ENCODE data around the gene HOXB13.
"Not testable (repeated sequence)": the region's sequence is repeated elsewhere in the genome, so short reads cannot be mapped to it uniquely, and the experiment has no call there.

Gene HOXB13

DNA sequence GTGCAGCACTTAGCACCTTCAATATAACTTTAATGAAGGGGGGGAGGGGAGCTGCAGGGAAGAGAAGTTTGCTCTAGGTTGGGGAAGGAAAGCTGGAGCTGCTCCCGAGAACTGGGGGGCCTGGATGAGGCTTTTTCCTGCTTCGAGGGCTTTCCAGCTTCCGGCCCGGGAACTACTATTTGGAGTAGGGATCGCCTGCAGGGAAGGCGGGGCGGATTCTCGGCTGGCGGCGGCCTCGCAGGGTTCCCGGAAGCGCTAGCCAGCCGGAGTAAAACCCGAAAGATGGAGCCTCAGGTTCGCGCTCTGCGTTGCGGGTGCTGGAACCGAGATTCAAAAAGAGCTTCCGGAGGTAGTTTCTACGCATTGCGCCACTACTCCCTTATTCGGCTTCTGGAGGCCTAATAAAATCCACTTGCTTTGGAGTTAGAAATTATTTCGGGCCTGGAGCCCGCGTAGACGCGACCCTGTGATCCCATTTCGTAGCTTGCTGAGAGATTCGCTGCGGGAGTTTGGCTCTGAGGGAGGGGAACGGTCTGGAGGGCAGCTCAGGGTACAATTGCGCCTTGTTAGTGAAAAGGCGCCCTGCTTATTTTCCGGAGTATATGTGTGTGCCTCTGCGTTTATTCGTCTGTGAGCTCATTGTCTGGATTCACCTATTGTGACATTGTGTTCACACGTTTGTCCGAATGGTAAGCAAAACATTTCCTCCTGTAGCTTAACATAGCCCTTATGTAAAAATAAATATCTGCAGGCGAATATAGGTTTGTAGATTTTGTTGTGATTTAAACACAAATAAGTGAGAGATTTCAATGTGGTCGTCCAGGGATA, 4.9 kb downstream of the HOXB13 start:
- H3K4me1 Mint-ChIP-seq = peaks cover 81% of the 10 kb centered on the region
- peaks cover 100% of the 10 kb centered on the region for H3K27me3 Mint-ChIP-seq
- DNase-seq (no peak), ATAC-seq (peak; percentile 41)
- peak overlapping the region in 1 of 2 donors; percentile 68 for H3K27ac Mint-ChIP-seq
- H3K4me3 Mint-ChIP-seq = peak overlapping the region; percentile 64 to 77
- H3K9me3 Mint-ChIP-seq = no peaks in the 10 kb centered on the region

DNA sequence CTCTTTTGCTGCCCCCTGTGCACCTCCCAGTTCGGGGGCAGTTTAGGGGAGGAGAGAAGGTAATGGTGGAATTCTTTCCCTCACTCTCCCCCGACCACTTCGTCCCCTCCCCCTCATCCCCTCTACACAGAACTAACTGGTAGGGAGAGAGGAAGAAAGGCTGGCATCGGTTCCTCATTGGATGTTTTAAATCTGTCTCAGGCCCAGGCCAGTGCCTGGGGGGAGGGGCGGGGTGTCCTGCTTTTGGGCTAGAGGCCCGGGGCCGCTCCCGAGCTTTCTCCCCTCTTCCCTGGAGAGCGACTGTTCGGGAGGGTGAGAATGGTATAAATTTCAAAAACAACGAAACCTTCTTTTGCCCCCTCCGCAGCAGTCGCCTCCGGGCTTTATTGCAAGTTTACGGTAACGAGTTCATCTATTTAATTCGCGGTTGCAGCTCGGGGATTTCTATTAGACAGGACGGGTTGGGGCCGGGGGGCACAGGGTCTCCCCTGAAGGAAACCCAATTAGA, 5.6 kb downstream of the HOXB13 start, which contains the start of gene PRAC2:
PRAC2 (plus strand) TSS at position 271 of the 508 bp plus-strand sequence. CDS start 1,226 bp downstream, outside the sequence.
- H3K27ac Mint-ChIP-seq = peak within 1 kb of the TSS in 1 of 2 donors; percentile 68
- ATAC-seq (no peak), DNase-seq (no peak)
- H3K9me3 Mint-ChIP-seq = no peaks in the 10 kb centered on the region
- H3K4me1 Mint-ChIP-seq = peaks cover 80% of the 10 kb centered on the region
- peaks cover 100% of the 10 kb centered on the region for H3K27me3 Mint-ChIP-seq
- H3K4me3 Mint-ChIP-seq = peak within 1 kb of the TSS; percentile 64 to 77

DNA sequence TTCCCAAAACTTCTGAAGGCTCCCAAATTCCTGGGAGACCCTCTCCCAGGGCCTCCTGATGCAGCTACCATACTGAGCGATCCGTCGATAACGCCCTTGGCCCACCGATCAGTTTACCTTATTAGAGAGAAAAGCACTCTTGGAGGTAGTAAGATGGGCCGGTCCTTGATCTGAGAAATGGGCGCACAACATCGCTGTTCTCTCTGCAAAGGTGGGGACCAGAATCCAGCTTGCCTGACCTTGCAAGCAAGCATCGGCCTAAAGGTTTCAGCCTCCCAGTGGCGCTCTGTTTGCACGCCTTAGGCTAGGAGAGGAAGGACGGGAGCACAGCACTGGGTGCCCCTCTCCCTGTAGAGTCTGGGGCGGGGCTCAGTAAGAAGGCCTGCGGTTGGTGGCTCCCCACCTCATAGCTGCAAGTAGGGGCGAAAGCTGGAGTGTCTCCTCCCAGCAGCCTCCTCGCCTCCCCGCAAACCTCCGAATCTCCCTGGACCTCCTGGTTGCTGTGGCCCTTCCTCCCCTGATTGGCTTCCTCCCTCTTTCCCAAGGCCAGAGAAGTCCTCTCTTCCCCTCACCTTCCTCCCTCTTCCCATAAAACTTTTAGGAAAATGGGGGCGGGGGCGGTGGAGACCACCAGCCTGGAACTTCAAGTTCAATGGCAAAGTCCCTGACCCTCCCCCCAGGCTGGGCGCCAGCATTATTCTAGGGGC, 6.2 kb downstream of the HOXB13 start, which contains the start of gene PRAC1:
PRAC1 (minus strand) TSS at position 318 of the 707 bp plus-strand sequence; CDS start at position 192, 126 bp downstream.
- H3K27ac Mint-ChIP-seq = no peak within 1 kb of the TSS
- ATAC-seq = no peak
- peaks cover 100% of the 10 kb centered on the region for H3K27me3 Mint-ChIP-seq
- no peak for DNase-seq
- H3K9me3 Mint-ChIP-seq = no peaks in the 10 kb centered on the region
- peaks cover 76% of the 10 kb centered on the region for H3K4me1 Mint-ChIP-seq
- H3K4me3 Mint-ChIP-seq = peak within 1 kb of the TSS; percentile 64 to 77

DNA sequence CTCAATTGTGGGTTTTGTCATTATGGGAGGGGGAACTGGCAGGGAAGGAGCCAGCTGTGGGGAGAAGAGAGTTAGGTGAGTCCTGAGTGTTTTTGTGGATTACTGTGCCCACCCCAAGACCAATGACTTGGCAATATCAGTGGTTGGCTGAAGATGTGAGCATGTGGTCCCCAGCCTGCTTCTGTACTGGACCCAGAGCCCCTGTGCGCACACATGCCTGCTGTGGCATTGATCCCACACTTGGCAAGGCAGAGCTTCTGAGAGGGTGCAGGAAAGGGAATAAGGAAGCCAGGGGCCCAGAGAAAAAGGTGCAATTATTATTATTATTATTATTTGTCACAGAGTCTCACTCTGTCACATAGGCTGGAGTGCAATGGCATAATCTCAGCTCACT, 7.5 kb downstream of the HOXB13 start:
- DNase-seq (no peak), ATAC-seq (no peak)
- Mint-ChIP-seq H3K9me3 (no peaks in the 10 kb centered on the region), H3K27me3 (peaks cover 98% of the 10 kb centered on the region), H3K27ac (no peak overlapping the region), H3K4me1 (peaks cover 67% of the 10 kb centered on the region), H3K4me3 (no peak overlapping the region)

DNA sequence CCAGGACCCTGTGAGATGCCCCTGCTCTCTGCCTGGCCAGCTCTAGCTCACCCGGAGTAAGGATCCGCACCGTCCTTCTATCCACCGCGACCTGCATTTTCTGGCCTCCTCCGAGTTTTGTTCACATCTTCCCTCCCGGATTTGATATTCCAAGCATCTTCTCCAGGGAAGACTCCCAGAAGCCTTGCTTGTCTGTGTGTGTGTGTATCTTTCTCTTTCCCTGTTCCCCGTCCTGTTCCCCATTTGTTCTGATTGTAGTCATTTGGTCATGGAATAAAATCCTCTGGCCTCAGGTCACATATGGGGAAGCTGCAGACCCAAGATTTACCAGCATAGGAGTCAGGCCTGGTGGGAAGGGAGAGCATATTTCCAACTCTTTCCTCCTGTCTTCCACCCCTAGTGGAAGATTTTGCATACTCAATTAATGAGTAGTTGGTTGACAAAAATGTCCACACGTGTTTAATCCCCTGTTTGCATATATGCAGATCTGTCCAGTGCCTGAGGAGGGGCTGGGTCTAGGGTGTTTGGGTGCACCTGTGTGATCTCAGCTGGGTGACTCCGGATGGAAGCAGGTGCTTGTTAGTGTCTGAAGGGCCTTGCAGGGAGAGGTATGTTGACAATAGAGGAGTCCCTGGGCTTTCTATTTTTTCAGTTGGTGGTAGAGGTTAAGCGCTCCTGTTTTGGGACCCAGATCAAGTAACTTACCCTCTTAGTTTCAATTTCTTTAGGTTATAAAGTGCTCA, 8.1 kb downstream of the HOXB13 start:
- H3K27ac Mint-ChIP-seq = no peak overlapping the region
- ATAC-seq (no peak), DNase-seq (no peak)
- no peak overlapping the region for H3K4me3 Mint-ChIP-seq
- H3K9me3 Mint-ChIP-seq = no peaks in the 10 kb centered on the region
- H3K27me3 Mint-ChIP-seq = peaks cover 97% of the 10 kb centered on the region
- H3K4me1 Mint-ChIP-seq = peaks cover 61% of the 10 kb centered on the region

DNA sequence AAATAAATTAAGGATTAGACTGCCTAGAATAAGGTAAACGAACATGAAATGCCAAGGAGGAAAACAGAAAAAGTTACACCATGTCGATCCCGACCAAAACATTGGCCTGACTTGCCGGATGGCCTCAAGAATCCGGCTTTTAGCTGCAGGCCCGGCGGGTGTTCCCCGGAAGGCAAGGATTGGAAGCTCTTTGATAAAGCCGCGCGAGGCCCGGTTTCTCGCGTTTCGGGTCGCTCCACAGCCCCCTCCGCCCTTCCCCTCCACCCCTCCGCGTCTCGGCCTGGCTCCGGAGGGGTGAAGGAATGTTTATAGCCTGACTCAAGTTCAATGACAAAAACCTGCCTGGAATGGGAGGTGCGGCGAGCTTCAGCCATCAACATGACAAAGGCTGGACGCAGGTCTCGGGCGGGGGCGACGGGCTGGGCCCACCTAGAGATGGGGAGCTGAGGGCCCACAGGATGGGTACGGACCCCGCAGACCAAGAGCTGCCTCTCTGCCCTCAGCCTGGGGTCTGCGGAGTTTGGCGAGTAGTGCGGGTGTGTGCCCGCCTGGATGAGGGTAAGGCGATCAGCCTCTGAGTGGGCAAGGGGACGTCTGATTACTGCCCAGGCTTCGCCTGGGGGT, 8.8 kb downstream of the HOXB13 start:
- Mint-ChIP-seq H3K27me3 (peaks cover 97% of the 10 kb centered on the region), H3K27ac (no peak overlapping the region), H3K4me1 (peaks cover 55% of the 10 kb centered on the region), H3K9me3 (no peaks in the 10 kb centered on the region), H3K4me3 (no peak overlapping the region)
- ATAC-seq = no peak
- DNase-seq = no peak

DNA sequence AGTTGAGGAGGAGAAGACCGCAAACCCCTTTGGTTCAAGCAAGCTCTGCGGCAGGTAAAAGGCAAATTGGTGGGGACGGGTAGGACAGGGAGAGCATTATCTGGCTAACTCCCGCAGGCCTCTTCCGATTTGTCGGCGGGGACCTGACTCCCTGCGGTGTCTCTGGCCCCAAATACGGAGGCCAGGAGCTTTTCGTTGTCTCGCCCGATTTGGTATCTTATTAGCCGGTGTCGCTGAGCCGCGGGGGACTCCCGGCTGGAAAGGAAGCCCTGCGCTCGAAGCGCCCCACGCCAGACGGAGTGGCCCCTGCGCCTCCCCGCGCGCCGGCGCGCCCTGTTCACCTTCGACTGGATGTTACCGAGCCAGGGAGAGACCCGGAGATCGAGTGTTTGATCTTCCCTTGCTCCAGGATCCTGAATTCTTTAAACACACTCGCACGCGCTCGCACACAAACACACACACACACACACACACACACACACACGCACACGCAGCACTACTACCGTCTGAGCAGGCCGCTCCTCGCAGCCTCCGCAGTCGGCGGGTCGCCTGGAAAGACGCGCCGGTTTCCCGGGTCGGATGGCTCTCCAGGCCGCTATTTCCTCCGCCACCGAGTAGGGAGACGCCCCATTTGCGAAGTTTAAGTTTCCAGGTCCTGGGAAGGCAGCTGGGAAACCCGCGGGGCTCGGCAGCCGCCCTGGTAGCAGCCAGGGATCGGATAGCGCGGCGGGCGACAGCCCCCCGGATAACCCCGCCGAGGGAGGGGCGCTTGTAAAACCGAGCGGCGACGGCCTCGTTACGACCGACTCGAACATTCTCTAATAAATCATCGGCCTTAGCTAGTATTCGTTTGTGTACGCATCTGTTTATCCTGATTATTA, 9.5 kb downstream of the HOXB13 start:
- DNase-seq = no peak

DNA sequence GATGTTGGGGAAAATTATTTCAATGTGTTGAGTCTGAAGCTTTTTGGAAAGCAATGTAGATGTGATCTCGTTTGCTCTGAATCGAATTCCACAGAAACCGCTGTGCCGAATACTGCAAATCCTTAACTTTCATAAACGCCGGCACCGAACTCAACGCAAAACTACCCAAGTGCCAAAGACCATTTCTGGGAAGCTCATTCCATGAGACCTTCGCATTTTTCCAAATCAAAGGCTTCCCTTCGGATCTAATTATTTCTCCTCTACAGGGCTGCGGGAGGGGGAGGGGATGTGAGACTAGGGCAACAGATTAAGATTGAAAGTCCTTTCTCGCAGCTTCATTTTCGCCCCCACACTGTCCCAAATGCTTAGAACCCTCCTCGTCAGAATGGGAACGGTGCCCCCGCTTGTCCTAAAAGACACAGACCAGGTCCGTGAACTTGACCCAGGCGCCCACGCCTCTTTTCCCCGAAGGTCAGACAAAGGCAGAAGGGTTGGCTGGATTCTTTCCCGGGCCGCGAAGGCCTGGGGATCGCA, 10.3 kb downstream of the HOXB13 start:
- H3K27ac Mint-ChIP-seq = no peak overlapping the region
- peak overlapping the region; percentile 64 to 76 for H3K4me3 Mint-ChIP-seq
- H3K9me3 Mint-ChIP-seq = no peaks in the 10 kb centered on the region
- H3K27me3 Mint-ChIP-seq = peaks cover 97% of the 10 kb centered on the region
- peaks cover 40% of the 10 kb centered on the region for H3K4me1 Mint-ChIP-seq
- ATAC-seq (no peak), DNase-seq (no peak)

More for the DNA sequence above, 9.5 kb downstream of the HOXB13 start:
- Mint-ChIP-seq H3K27ac (peak overlapping the region; percentile 59 to 87), H3K4me3 (peak overlapping the region; percentile 64 to 76), H3K9me3 (no peaks in the 10 kb centered on the region), H3K27me3 (peaks cover 97% of the 10 kb centered on the region), H3K4me1 (peaks cover 47% of the 10 kb centered on the region)
- peak; percentile 37 for ATAC-seq

DNA sequence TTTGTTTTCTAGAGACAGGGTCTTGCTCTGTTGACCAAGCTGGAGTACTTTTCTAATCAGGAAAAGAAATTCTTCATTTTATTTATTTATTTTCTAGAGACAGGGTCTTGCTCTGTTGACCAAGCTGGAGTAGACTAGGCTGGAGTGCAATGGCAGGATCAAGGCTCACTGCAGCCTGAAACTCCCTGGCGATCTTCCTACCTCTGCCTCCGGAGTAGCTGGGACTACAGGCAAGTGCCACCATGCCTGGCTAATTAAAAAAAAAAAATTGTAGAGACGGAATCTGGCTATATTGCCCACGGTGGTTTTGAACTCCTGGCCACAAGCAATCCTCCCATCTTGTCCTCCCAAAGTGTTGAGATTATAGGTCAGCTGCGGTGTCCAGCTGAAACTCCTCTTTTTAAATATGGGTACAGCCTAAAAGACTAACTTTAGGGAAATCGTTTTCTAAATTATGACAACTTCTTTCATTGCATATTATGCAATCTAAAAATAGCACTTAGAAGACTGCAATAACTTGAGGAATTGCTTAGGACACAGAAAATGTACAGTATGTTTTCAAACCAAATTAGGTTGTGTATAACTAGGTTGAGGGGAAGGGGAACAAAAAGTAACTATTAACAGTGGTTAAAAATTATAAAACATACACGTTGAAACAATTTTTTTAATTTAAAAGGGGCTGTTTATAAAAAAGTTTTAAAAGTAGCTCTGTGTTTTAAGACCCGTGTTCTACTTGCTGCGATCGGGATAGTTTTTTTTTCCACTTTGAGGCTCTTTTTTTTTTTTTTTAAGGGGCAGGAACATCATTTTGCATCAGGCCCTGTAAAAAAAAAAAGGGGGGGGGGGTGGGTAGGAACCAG, 11.0 kb downstream of the HOXB13 start:
- H3K27me3 Mint-ChIP-seq = peaks cover 95% of the 10 kb centered on the region
- DNase-seq (no peak), ATAC-seq (no peak)
- peaks cover 33% of the 10 kb centered on the region for H3K4me1 Mint-ChIP-seq
- H3K9me3 Mint-ChIP-seq = no peaks in the 10 kb centered on the region
- H3K4me3 Mint-ChIP-seq = peak overlapping the region in 1 of 2 donors; percentile 23
- H3K27ac Mint-ChIP-seq = no peak overlapping the region

DNA sequence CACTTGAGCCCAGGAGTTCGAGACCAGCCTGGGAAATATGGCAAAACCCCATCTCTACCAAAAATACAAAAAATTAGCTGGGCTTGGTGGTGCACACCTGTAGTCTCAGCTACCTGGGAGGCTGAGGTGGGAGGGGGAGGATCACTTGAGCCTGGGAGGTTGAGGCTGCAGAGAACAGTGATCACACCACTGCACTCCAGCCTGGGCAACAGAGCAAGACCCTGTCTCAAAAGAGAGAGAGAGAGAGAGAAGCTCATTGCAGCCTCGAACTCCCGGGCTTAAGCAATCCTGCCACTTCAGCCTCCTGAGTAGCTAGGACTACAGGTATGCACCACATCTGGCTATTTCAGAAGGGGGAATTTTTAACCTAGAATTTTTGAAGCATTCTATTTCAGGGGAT, 12.0 kb downstream of the HOXB13 start:
- not testable (repeated sequence) for H3K9me3 Mint-ChIP-seq, H3K4me3 Mint-ChIP-seq, DNase-seq, ATAC-seq, H3K27ac Mint-ChIP-seq
- H3K27me3 Mint-ChIP-seq = peaks cover 88% of the 10 kb centered on the region
- H3K4me1 Mint-ChIP-seq = peaks cover 27% of the 10 kb centered on the region

DNA sequence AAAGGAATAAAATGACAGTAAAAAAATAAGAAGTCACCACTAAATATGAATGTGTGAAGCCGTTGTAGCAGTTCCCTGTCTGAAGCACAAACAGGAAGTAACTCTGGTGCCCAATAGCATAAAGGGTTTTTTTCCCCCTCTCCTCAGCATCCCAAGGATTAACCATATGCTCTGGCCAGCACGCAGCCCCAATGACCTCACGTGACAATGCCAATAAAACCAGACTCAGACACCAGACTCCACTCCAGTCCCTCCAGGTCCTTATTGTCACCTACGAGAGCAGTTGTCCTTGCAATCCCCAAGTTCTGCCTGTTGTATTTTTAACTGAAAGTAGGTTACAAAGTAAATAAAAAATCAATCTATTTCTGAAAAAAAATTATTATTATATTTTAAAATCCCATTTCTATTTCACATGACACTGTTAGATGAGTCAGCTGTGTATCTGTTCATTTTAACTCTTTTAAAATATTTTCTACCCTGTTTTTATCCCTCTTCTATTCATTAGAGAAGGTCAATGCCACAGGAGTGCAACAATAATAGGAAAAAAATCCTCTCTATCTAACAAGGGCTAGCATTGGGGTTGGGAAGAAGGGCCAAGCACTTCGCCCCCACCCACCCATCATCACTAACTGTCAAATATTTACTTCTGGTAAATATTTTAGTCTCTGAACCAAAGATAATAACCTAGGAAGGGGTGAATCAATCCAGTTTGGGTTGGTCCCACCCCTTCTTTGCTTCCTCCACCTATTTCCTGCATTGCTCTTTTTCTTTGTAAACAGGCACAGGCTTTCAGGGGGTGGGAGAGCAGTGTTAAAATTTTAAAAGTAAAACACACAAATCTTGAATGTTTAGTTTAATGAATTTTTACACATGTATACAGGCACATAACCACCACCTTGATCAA, 12.8 kb downstream of the HOXB13 start:
- H3K9me3 Mint-ChIP-seq = no peaks in the 10 kb centered on the region
- H3K27me3 Mint-ChIP-seq = peaks cover 87% of the 10 kb centered on the region
- ATAC-seq = no peak
- DNase-seq = no peak
- no peak overlapping the region for H3K4me3 Mint-ChIP-seq
- H3K27ac Mint-ChIP-seq = no peak overlapping the region
- peaks cover 23% of the 10 kb centered on the region for H3K4me1 Mint-ChIP-seq

DNA sequence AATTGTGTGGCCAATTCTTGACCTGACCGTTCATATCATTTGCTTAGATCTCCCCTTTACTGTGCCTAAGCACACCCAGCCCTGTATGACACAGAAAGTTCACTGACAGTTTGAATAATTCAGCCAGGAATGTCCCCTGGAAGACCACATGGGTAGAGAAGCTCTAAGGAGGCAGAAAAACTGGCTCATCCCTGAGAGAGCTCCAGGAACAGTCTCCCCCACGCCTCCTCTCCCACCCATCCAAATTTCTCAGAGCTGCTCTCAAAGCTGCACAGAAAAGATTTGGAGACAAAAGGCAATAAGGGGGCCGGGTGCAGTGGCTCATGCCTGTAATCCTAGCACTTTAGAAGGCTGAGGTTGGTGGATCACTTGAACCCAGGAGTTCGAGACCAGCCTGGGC, 17.4 kb downstream of the HOXB13 start:
- no peaks in the 10 kb centered on the region for H3K4me1 Mint-ChIP-seq
- H3K27ac Mint-ChIP-seq = no peak overlapping the region
- H3K4me3 Mint-ChIP-seq = no peak overlapping the region
- no peak for ATAC-seq
- DNase-seq = no peak
- peaks cover 88% of the 10 kb centered on the region for H3K27me3 Mint-ChIP-seq
- H3K9me3 Mint-ChIP-seq = no peaks in the 10 kb centered on the region
